ENCODE results near the gene ARAP2.

ARAP2 gene

DNA sequence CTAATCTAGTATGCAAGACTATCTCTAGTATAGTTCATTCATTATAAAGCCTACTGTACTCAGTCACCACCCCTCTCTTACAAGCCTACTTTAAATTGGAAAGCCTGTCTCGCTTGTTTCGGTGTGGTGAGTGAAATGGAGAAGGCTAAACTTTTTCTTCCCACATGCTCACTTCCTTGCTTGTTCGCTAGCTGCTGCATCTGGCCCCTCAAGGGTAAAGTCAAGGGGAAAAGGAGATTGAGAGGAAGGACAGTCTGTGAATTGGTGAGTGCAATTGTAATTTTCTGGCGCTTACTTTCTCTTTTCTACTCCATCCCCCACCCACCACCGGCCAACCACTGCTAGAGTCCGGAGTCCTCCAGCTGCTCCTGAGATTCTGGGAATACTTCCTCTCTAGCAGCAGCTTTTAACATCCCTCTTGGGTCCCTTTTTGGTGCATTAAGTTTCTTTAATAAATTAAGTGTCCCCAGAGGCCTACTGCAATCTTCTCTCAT is 12.1 kb upstream of the ARAP2 start:
- no peak for DNase-seq (ENCODE audit: low read depth)

DNA sequence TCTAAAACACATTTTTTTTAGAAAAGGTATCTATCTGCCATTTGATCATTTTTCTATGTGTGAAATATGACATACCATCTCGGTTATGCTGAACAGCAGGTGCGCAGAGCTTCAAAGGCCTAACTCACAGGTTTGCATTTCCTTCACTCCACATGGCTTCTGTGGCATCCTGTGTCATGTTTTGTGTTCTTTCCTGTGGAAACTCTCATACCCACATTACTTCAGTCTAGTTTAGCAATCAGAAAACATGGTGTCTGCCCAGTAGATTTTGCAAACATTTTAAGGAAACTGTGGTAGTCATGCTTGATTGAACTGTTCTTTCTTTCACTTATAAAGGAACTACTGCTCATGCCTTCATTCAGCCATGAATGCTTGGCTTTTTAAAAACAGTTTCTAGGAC is 11.3 kb upstream of the ARAP2 start:
- no peak for DNase-seq (ENCODE audit: low read depth)

DNA sequence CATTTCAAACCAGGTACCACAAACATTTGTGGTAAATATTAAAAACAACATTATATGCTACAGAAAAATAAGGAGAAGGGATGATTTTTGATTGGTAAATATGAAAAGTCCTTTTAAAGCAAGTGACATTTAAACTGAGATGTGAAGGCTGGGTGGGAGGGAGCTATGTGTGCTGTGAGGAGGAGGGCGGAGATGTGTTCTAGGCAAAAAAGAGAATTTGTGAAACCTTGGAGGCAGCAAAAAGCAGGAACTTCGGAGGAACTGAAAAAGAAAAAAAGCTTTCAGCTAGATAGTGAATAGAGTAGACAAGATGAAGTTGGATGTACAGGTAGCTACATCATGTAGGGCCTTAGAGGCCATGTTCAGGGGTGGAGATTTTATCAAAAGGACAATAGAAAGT is 10.1 kb upstream of the ARAP2 start:
- no peak for DNase-seq (ENCODE audit: low read depth)

DNA sequence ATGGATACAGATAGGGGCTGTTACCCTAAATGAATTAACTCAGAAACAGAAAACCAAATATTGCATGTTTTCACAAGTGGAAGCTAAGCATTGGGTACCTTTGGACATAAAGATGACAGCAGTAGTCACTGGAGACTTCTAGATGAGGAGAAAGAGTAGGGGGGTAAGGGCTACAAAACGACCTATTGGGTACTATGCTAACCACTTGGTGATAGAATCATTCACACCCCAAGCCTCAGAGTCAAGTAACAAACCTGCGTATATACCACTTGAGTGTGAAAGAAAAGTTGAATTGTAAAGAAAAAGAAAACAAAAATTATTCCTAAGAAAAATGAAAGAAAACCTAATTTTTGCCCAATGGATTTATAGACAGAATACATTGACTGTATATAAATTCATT is 7.7 kb upstream of the ARAP2 start:
- no peak for DNase-seq (ENCODE audit: low read depth)

DNA sequence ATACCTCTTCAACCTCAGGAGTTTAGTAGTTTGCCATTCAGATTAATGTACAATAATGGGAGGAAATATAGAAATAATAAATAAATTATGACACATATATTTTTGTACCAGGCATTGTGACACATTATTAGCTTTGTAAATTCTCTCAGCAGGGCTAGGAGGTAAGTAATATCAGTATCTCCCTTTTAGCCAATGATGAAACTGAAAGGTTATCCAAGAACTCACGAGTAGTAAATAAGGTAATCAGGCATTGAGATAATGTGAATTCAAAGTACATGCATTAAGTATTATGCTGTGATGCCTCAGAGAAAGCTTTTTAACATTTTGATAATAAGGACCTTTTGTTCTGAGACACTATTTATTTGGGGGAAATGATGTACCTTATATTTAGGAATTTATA is 5.3 kb upstream of the ARAP2 start:
- DNase-seq (ENCODE audit: low read depth): no peak

DNA sequence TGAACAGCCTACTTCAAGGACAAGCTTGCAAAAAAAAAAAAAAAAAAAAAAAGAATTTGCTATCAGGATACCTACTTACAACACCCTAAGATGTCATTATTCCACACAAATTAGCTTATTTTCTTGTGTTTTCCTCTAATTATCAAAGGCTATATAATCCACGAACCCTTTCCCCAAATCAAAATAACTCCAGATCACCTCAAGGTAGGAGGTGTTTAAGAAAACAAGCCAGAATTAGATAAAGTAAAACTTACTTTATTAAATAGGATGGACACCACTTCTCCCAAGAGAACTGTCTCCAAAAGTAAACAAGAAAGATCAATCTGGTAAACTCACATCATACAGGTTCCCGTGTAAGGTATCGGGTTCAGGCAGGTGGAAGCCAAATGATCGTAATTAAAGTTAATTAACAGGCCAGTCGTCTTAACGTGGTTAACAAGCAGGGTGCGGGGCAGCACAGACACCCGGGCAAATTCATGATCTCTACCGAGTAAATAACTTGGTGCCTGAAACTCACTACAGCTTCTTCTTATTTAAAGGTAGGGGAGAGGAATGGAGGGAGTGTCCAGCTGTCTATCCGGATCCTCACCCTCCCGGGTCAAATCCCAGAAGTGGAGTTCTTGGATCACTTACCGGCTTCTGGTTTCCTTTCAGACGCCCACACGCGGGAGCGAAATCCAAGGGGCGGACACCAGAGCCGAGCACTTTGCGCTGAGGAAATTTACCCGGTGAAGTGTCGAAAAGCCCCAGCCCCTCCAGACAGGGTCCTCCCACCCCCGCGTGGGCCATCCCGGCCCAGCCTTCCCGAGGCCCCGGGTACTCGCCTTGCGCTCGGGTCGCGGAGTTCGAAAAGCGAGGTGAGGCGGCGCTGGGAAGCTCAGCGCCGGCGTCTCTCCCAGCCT is 708 bp downstream of the ARAP2 start:
- DNase-seq (ENCODE audit: low read depth): peak; percentile 21

DNA sequence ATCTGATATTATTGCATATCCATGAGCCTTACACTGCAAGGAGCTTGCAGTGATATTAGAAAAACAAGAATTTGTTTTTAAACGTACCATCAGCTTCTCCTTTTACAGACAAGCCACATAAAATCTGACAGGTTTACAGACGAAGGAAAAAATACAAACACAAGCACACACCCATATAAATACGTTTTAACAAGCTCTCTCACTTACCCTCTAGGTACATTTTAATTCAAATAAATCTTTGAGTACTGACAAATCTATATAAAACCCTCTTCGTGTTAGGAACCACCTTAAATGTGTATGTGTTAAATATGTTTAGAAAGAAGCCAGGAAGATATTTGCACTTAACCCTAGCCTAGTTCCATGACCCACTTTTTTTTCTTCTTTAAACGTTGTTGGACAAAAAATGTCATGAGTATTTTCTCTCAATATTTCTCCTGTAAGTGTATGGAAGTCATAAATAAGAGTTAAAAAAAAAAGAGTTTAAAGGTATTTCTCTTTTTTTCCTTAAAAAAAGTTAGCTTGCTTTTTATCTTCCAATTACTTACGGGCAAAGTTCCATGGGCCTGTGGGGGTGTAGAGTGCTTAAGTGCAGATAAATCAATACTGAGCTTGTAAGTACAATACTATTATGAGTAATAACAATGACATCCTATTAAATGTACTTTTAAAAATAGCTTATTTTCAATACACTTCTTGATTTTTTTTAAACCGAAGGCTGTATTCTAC is 1.5 kb downstream of the ARAP2 start:
- DNase-seq (ENCODE audit: low read depth): no peak

DNA sequence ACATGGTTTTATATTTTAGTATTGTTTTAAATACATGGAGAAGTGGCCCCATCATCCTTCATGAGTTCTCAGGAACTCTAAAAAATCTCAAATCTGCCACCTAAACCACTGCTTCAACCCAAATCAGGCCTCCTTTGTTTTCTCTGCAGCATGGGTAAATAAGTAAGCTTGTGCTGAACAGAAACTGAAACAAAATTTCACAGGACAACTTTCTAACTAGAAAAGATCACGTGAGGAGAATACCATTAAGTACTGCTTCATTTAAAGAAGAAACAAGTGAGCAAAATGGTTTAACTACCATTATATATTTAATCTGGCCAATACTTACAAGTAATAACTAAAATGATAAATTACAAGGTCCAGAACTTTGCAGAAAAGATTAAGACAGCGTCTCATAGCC is 2.5 kb downstream of the ARAP2 start:
- DNase-seq (ENCODE audit: low read depth): no peak

DNA sequence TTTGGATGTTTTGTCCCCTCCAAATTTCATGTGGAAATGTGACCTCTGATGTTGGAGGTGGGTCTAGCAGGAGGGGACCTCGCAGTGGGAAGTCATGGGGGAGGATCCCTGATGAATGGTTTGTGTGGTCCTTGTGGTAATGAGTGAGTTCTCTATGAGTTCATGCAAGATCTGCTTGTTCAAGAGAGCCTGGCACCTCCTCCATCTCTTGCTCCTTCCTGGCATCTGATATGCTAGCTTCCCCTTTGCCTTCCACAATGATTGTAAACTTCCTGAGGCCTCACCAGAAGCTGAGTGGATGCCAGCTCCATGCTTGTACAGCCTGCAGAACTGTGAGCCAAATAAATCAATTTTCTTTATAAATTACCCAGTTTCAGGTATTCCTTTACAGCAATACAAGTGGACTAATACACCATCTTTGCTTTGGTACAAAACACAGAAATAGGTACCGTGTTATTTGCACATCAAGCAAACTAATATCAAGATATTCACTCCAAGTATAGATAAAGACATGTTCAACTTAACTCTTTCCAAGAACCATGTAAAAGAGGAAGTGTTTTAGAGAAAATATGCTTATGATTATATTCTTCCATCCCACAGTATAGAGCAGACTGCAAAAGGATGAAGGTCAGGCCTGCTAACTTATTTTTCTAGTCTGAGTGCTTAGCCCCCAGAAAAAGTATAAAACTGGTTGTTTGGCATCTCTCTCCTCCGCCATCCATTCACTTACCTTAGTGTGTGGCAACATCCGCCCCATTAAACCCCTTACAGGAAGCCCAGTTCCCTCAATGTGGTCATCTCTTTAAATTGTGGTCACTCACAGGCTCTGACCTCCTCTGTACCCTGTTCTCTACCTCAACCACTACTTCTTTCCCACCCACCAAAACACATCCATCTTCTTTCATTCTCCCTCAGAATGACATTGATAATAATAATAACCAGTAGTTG is 6.7 kb downstream of the ARAP2 start:
- no peak for DNase-seq (ENCODE audit: low read depth)

DNA sequence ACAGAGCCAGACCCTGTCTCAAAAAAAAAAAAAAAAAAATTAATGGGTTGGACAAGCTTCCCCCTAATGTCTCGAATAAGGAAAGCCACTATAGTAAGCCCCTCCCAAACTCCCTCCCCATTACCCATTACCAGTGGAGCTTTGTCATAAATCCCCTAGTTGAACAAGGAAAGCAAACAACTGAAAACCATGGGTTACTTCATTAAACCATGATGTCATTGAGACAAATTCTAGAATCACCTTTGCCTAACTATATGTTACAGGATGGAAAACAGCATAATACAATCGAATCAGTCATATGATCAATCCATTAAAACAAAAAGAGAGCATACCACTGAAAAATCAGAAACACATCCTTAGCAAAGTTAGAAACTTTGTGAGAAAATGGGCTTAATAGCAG is 8.2 kb downstream of the ARAP2 start:
- DNase-seq (ENCODE audit: low read depth): no peak

DNA sequence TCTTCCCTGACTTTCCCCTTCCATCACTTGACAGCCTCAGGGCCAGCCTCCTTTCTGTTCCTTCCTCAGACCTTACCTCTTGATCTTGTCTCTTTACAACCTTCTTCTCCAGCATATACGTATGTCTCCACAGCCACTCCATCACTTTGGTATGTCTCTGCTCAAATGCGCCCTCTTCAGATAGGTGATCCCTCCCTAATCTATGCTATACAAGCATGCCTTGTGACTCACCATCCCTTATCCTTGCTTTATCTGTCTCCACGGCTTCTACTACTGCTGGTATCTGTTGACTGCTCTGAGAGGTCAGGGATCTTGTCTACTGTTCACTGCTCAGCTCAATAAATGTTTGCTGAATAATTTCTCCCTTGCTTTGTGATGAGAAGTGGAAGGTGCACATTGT is 9.0 kb downstream of the ARAP2 start:
- DNase-seq (ENCODE audit: low read depth): no peak

DNA sequence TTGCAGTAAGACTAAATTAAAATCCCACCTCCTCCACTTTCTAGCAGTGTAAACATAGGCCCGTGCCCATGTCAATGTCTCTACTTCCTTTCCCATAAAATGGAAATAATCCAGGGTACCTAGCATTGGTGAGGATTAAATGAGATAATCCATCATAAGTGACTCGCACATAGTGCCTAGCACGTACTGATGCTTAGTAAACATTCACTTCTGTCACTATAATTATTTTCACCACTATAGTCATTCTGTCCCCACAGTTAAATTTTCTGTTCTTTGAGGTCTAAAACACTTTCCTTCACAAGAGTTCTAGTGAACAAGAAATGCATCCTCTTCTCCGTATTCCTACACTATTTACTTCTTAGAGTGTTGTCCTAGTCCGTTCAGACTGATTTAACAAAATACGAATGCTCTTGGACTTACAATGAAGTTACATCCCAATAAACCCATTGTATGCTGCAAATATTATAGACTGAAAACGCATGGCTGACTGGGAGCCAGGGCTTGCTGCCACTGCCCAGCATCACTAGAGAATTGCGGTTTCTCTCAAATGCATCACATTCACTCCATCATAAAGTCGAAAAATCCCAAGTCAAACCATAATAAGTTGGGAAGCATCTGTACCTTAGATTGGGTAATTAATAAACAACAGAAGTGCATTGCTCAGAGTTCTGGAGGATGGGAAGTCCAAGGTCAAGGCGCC is 10.6 kb downstream of the ARAP2 start:
- no peak for DNase-seq (ENCODE audit: low read depth)

DNA sequence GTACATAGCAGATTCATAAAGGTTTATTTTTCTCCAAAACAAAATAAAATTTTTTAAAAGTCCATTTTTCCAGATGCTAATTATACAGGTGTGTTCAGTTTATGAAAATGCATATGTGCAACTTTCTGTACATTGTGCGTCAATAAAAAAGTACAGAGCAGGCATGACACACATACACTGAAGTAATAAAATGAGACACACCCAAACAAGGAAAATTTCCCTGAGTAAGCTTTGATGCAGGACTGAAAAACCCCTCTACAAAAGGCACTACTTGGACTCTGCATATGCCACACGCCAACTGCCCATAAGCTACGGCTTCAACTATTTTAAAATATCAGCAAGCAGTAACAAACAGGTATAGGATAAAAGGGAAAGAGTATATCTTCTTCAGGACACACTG is 13.8 kb downstream of the ARAP2 start:
- DNase-seq (ENCODE audit: low read depth): no peak

DNA sequence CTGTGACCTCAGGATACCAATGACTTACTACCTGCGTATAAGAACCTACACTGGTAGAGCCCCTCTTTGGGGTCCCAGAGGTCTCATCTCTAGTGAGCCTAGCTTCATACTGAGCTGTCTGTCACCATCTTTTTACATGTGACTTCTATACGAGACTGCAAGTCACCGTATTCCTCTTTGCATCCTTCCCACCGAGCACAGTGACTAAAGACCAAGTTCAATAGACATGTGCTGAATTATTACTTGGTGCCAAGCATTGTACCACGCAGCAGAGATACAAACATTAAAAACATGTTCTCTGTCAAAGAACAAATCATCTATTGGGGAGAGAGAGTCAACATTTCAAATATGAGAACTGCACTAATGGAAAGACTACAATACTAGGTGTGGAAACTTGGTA is 16.4 kb downstream of the ARAP2 start:
- DNase-seq (ENCODE audit: low read depth): no peak

DNA sequence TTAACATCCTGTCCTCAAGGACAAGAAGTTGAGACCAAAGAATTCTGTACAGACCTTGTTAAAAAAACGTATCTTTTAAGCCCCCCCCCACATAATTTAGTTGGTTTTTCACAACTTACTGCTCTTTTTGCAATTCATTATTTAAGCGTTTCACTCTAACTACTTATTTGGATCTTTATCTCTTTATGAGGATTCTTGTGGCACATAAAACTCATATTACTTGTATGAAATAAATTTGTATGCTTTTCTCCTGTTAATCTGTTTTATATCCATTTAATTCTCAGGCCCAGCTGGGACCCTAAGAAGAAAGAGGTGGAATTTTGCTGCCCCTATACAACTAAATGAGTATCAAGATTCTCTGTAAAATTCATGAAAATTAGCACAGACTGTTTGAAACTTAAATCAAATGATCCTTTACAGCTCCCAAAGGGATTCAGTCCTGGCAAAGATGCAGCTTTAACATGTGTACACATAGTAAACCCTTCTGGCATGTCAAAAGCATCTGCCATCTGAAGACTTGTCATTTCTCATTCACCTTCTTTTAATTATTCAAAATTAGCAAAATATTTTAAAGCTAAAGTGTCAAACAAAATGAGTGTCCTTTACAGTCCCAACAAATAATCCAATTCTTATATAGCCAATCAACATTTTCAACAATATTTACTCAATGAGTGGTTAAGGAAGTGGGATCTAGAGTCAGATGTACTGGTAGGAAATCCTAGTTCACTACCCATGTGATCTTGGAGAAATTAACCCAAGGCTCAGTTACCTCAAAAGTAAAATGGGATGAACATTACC is 17.7 kb downstream of the ARAP2 start:
- DNase-seq (ENCODE audit: low read depth): no peak

DNA sequence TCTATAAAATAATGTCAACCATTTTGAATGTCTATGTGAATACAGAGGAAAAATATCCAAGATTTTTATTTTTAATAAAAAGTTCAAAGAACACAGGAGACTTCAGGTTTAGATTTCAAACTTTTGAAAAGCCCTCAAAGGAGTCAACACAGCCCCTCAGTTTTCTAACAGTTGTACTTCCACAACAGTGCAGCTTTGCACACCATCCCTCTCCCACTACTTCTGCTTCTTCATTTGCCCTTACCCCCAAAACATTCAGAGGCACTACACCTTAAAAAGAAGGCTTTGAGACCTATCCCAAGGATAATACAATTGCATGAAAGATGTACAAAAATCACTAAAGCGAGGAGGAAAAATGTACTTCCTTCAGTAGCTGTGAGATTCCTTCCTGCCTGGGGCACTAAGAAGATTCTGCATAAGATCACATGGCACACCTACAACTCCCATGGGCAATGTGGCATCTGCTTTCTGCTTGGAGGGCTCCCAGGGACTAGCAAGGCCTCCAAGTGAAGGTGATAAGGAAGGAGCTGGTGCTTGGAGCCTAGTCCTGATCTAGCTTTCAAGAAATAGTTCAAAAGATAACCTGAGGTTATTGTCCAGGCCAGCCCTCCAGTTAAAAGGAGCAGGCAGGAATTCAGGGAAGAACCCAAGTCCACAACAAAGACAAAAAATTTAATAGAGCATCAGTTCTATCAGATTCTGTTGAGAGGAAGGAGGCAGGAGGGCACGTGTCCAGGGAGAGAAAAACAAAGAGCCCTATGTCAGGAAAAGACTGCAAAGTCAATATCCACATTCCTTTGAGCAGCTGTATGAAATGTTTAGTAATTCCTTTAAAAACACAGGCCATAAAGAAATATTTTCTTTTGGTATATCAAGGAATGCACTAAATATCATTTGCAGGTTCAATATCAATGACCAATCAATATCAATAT is 19.1 kb downstream of the ARAP2 start:
- no peak for DNase-seq (ENCODE audit: low read depth)

DNA sequence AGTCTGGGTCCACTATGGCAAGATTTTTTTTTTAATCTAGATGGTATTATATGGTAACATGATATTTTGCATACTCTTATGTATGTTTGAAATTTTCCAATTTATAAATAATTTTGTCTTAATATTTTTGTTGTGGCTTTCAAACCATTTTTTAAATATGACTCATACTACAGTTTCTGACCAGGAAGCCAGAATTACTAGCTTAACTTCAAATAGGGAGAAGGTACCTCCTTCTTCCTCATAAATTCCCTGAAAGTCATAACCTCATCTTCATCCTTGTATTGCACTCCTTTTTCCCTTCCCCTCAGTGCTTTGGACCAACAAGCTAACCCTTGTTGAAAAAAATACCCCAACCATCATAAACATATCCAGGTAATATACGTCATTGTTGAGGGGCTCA is 21.6 kb downstream of the ARAP2 start:
- DNase-seq (ENCODE audit: low read depth): no peak

DNA sequence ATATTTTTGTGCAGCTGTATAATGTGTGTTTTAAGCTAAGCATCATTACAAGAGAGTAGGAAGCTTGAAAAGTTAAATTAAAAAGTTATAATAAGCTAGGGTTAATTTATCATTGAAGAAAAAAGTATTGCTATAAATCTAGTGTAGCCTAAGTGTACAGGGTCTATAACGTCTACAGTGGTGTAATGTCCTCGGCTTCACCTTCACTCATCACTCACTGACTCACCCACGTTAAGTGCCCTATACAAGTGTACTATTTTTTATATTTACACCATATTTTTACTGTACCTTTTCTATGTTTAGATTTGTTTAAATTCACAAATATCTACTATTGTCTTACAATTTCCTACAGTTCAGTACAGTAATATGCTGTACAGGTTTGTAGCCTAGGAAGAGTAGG is 23.5 kb downstream of the ARAP2 start:
- DNase-seq (ENCODE audit: low read depth): no peak

DNA sequence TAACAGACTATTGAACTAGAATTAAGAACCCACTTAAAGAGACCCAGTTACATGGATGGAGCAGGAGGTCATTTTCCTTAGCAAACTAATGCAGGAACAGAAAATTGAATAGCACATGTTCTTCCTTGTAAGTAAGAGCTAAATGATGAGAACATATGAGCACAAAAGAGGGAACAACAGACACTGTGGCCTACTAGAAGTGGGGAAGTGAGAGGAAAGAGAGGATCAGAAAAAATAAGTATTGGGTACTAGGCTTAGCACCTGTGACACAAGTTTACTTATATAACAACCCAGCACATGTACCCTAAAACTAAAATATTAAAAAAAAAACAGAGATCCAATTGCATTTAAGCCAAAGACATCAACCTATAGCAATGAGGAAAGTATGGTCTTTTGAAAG is 26.2 kb downstream of the ARAP2 start:
- no peak for DNase-seq (ENCODE audit: low read depth)

DNA sequence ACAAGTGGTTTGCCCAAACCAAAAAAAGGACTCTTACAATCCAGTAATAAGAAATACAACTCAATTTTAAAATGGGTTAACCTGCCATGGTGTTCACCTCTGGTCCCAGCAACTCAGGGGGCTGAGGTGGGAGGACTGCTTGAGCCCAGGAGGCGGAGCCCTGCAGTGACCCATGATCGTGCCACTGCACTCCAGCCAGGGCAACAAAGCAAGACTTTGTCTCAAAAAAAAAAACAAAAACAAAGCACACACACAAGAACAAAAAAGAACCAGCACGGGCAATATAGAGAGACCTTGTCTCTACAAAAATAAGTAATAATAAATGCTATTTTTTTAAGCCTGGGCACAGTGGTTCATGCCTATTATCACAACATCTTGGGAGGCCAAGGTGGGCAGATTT is 28.7 kb downstream of the ARAP2 start:
- no peak for DNase-seq (ENCODE audit: low read depth)
